K562 (cell line): ENCODE results near the gene AGAP1.

ENCODE experiments used
- ATF4 ChIP-seq: fragments of 450-650 bp; formaldehyde crosslinking; IDR thresholded peaks from 2 replicates; pipeline ENCODE4 v1.4.0; 2022; ENCODE audit warnings: mild to moderate bottlenecking, moderate library complexity
- CTCF ChIP-seq, 3 experiments: IDR thresholded peaks in 2 of 3; conservative IDR thresholded peaks in 1 of 3; 2 replicates each; pipeline ENCODE4 v1.5.1; 2011 to 2012; ENCODE audit warnings: low read length in 3 of 3, mild to moderate bottlenecking in 3 of 3, control low read depth in 2 of 3, improper control_type of control experiment in 1 of 3, inconsistent platforms in 1 of 3, low read depth in 1 of 3, mixed read lengths in 1 of 3, moderate library complexity in 1 of 3; ENCODE audit not compliant: insufficient read depth in 2 of 3
- ILK ChIP-seq: fragments of 450-650 bp; IDR thresholded peaks from 2 replicates; pipeline ENCODE4 v1.6.1; 2016; ENCODE audit warnings: missing genetic modification characterization, low read depth, mild to moderate bottlenecking, missing compliant biosample characterization, moderate library complexity, borderline replicate concordance
- KAT2B ChIP-seq: IDR thresholded peaks from one replicate; pipeline ENCODE4 v1.6.1; 2012; ENCODE audit warnings: low read depth, mild to moderate bottlenecking, control low read depth, inconsistent platforms, low read length, moderate library complexity
- POLR2A ChIP-seq: fragments of 450-650 bp; conservative IDR thresholded peaks from 2 replicates; pipeline ENCODE4 v1.6.1; 2016
- TRIM28 ChIP-seq: fragments of 450-650 bp; IDR thresholded peaks from 2 replicates; pipeline ENCODE4 v1.6.1; 2017
- ZNF318 ChIP-seq, 2 experiments: fragments of 450-650 bp; IDR thresholded peaks; 2 replicates each; pipeline ENCODE4 v1.6.1; 2016; ENCODE audit warnings: mild to moderate bottlenecking in 2 of 2, borderline replicate concordance in 1 of 2, low read depth in 1 of 2, moderate library complexity in 1 of 2

- TF ChIP-seq CTCF (IDR thresholded peaks at IDR 0.05 in 2 of 3, conservative IDR thresholded peaks at IDR 0.05 in 1 of 3; ENCODE audit: insufficient read depth in 2 of 3, low read depth in 1 of 3, low read length in 3 of 3) (no peak), KAT2B (no peak), ZNF318 (IDR thresholded peaks at IDR 0.05; ENCODE audit: borderline replicate concordance in 1 of 2, low read depth in 1 of 2) (no peak), ILK (no peak), POLR2A (no peak), TRIM28 (no peak), ATF4 (CRISPR knock-in tag) (no peak)
Observed at GRCh38 chr2:236117861-236118269, 624.0 kb downstream of the AGAP1 start.
